PFSK-1 (cell line): ENCODE results near the gene CD99.
"Not testable (repeated sequence)": the region's sequence is repeated elsewhere in the genome, so short reads cannot be mapped to it uniquely, and the experiment has no call there.

ENCODE experiments used
- FOXP2 ChIP-seq: optimal IDR thresholded peaks from 2 replicates; pipeline ENCODE3; 2011; ENCODE audit warnings: borderline replicate concordance, control low read depth, inconsistent platforms; ENCODE audit not compliant: insufficient read depth; ENCODE audit errors: extremely low read length, extremely low read depth
- POLR2AphosphoS5 ChIP-seq: IDR thresholded peaks from 2 replicates; pipeline ENCODE4 v1.6.1; 2012; ENCODE audit warnings: low read depth, mild to moderate bottlenecking, control low read depth, low read length, moderate library complexity
- REST ChIP-seq, 2 experiments: IDR thresholded peaks; 2 replicates each; pipeline versions ENCODE4 v1.6.1 to v1.8.0; 2011 to 2012; ENCODE audit warnings: low read depth in 2 of 2, low read length in 2 of 2, control low read depth in 1 of 2, inconsistent platforms in 1 of 2, mild to moderate bottlenecking in 1 of 2, moderate library complexity in 1 of 2; ENCODE audit not compliant: insufficient read depth in 1 of 2
- SIN3A ChIP-seq: IDR thresholded peaks from 2 replicates; pipeline ENCODE4 v1.6.1; 2012; ENCODE audit warnings: mild to moderate bottlenecking, low read length, moderate library complexity, borderline replicate concordance; ENCODE audit not compliant: insufficient read depth
- TAF1 ChIP-seq: IDR thresholded peaks from 2 replicates; pipeline ENCODE4 v1.6.1; 2012; ENCODE audit warnings: low read length, control low read depth, borderline replicate concordance; ENCODE audit not compliant: insufficient read depth

CD99 gene

GRCh38 chrX:2751874-2752300 lies 60.8 kb downstream of the CD99 start, which contains the start of gene XG:
Gene XG, plus strand, starts transcription at chrX:2752040. Its CDS starts 235 bp downstream, at chrX:2752275.
- TF ChIP-seq TAF1, FOXP2, SIN3A: not testable (repeated sequence)

- TF ChIP-seq SIN3A: no peak
- no peak for TF ChIP-seq REST (IDR thresholded peaks at IDR 0.05; ENCODE audit: insufficient read depth in 1 of 2, low read depth in 2 of 2, low read length in 2 of 2)
Observed at GRCh38 chrX:2756548-2756947, 65.5 kb downstream of the CD99 start.

GRCh38 chrX:2761246-2761645 lies 70.2 kb downstream of the CD99 start:
- TF ChIP-seq REST (IDR thresholded peaks at IDR 0.05; ENCODE audit: insufficient read depth in 1 of 2, low read depth in 2 of 2, low read length in 2 of 2) (no peak), FOXP2 (no peak), TAF1 (no peak), POLR2AphosphoS5 (no peak), SIN3A (no peak)

GRCh38 chrX:2765549-2765830 lies 74.4 kb downstream of the CD99 start:
- TF ChIP-seq TAF1 (no peak), SIN3A (no peak), POLR2AphosphoS5 (no peak), REST (IDR thresholded peaks at IDR 0.05; ENCODE audit: insufficient read depth in 1 of 2, low read depth in 2 of 2, low read length in 2 of 2) (no peak), FOXP2 (no peak)

GRCh38 chrX:2766906-2767305 lies 75.8 kb downstream of the CD99 start:
- no peak for TF ChIP-seq POLR2AphosphoS5
- TF ChIP-seq REST (IDR thresholded peaks at IDR 0.05; ENCODE audit: insufficient read depth in 1 of 2, low read depth in 2 of 2, low read length in 2 of 2): no peak
- no peak for TF ChIP-seq TAF1
- no peak for TF ChIP-seq FOXP2
- no peak for TF ChIP-seq SIN3A
